CD14-positive monocyte (primary cell): ENCODE measurements around the gene PRKCA. TPM values are rescaled to one million over a fixed set of nuclear protein-coding genes. Genes with fewer than 3 reads are reported as not detected.

Experiments
- DNase-seq, 3 donors: peaks; one replicate each; pipeline ENCODE4 v3.0.0-alpha.2; 2011 to 2022
- H2AFZ ChIP-seq: 2 replicates; pipeline ENCODE4 v1.6.0; 2012; ENCODE audit warnings: mild to moderate bottlenecking, low read depth, low read length, inconsistent platforms; ENCODE audit not compliant: insufficient read depth, poor library complexity, severe bottlenecking
- H3K27ac ChIP-seq, 2 donors: 1 replicate in 1 of 2; 2 replicates in 1 of 2; pipeline ENCODE4 v1.5.1; 2012 to 2013; ENCODE audit warnings: low read length in 2 of 2, control low read depth in 1 of 2, inconsistent platforms in 1 of 2, low read depth in 1 of 2, mild to moderate bottlenecking in 1 of 2
- H3K27me3 ChIP-seq, 2 donors: one replicate each; pipeline versions ENCODE4 v1.6.0 to v1.6.1; 2011 to 2013; ENCODE audit warnings: low read length in 2 of 2; ENCODE audit not compliant: control insufficient read depth in 2 of 2, insufficient read depth in 2 of 2
- H3K36me3 ChIP-seq, 2 donors: replicated peaks in 1 of 2; 1 replicate in 1 of 2; 2 replicates in 1 of 2; pipeline versions ENCODE4 v1.5.1 to v1.6.1; 2012 to 2013; ENCODE audit warnings: low read length in 2 of 2, control low read depth in 1 of 2, inconsistent platforms in 1 of 2, mild to moderate bottlenecking in 1 of 2; ENCODE audit not compliant: insufficient read depth in 2 of 2, control insufficient read depth in 1 of 2
- H3K4me1 ChIP-seq, 2 donors: 1 replicate in 1 of 2; 2 replicates in 1 of 2; pipeline versions ENCODE4 v1.5.1 to v1.6.1; 2012 to 2013; ENCODE audit warnings: low read length in 2 of 2, control low read depth in 1 of 2, inconsistent platforms in 1 of 2, mild to moderate bottlenecking in 1 of 2, moderate library complexity in 1 of 2; ENCODE audit not compliant: insufficient read depth in 2 of 2, control insufficient read depth in 1 of 2
- H3K4me2 ChIP-seq: replicated peaks from 2 replicates; pipeline ENCODE3; 2012; ENCODE audit warnings: low read length, moderate library complexity, mild to moderate bottlenecking; ENCODE audit not compliant: poor library complexity, severe bottlenecking; ENCODE audit errors: extremely low read depth
- H3K4me3 ChIP-seq, 3 experiments: fragments of 200-600 bp in 1 of 3; sonication (generic) in 1 of 3; replicated peaks in 1 of 3; 1 replicate in 2 of 3; 2 replicates in 1 of 3; pipeline ENCODE4 v1.5.1; 2011 to 2013; ENCODE audit warnings: low read length in 3 of 3, mild to moderate bottlenecking in 3 of 3, control low read depth in 2 of 3, low read depth in 2 of 3, inconsistent platforms in 1 of 3, moderate library complexity in 1 of 3
- H3K79me2 ChIP-seq: 2 replicates; pipeline ENCODE4 v1.6.0; 2012; ENCODE audit warnings: mild to moderate bottlenecking, control low read depth, inconsistent platforms, low read length, moderate library complexity; ENCODE audit not compliant: insufficient read depth
- H3K9ac ChIP-seq: 2 replicates; pipeline ENCODE4 v1.6.0; 2017; ENCODE audit warnings: low read length, mild to moderate bottlenecking; ENCODE audit not compliant: insufficient read depth, poor library complexity, severe bottlenecking
- H3K9me3 ChIP-seq, 2 donors: replicated peaks in 1 of 2; 1 replicate in 1 of 2; 2 replicates in 1 of 2; pipeline versions ENCODE4 v1.5.1 to v1.6.1; 2012 to 2013; ENCODE audit warnings: low read length in 2 of 2, control low read depth in 1 of 2; ENCODE audit not compliant: control insufficient read depth in 1 of 2, insufficient read depth in 1 of 2
- H4K20me1 ChIP-seq: 2 replicates; pipeline ENCODE4 v1.6.0; 2012; ENCODE audit warnings: mild to moderate bottlenecking, low read length, control low read depth, moderate library complexity; ENCODE audit not compliant: insufficient read depth
- H3K27ac Mint-ChIP-seq, 7 donors: one replicate each; pipeline ENCODE4 v1.8.0; 2020; ENCODE audit warnings: mild to moderate bottlenecking in 7 of 7, mixed read lengths in 7 of 7, moderate library complexity in 6 of 7, inconsistent platforms in 2 of 7
- H3K27me3 Mint-ChIP-seq, 3 donors: one replicate each; pipeline ENCODE4 v1.8.0; 2021 to 2022; ENCODE audit warnings: low read depth in 3 of 3, mild to moderate bottlenecking in 3 of 3, mixed read lengths in 3 of 3, moderate library complexity in 3 of 3, inconsistent platforms in 1 of 3
- H3K36me3 Mint-ChIP-seq, 2 donors: one replicate each; pipeline ENCODE4 v1.8.0; 2020; ENCODE audit warnings: mixed read lengths in 2 of 2, inconsistent platforms in 1 of 2, mild to moderate bottlenecking in 1 of 2
- H3K4me1 Mint-ChIP-seq: one replicate; pipeline ENCODE4 v1.8.0; 2020; ENCODE audit warnings: mild to moderate bottlenecking, mixed read lengths
- H3K4me3 Mint-ChIP-seq, 2 donors: one replicate each; pipeline ENCODE4 v1.8.0; 2020; ENCODE audit warnings: mild to moderate bottlenecking in 2 of 2, mixed read lengths in 2 of 2, moderate library complexity in 1 of 2
- H3K9me3 Mint-ChIP-seq, 7 donors: one replicate each; pipeline ENCODE4 v1.8.0; 2020 to 2022; ENCODE audit warnings: mixed read lengths in 7 of 7, mild to moderate bottlenecking in 6 of 7, moderate library complexity in 6 of 7, inconsistent platforms in 2 of 7
- CTCF ChIP-seq: fragments of 200-600 bp; IDR thresholded peaks from one replicate; pipeline ENCODE4 v1.8.0; 2022; ENCODE audit warnings: antibody characterized with exemption, mild to moderate bottlenecking
- WGBS: methylation state at CpG from one replicate; pipeline ENCODE4 v1.1.5; 2013; ENCODE audit warnings: missing lambda C conversion rate; ENCODE audit not compliant: insufficient coverage; 5-methylcytosine and 5-hydroxymethylcytosine counted together
- intact Hi-C, 2 donors: fragments of 100-400 bp; cut with micrococcal nuclease; formaldehyde crosslinking; loops; one replicate each; pipeline versions ENCODE4 v1.15.0 to v1.15.1; 2023
- polyA plus RNA-seq, 3 donors: library from polyadenylated mRNA; depleted of rRNA in 1 of 3; unstranded in 2 of 3; stranded (reverse) in 1 of 3; fragments of 300-500 nt in 2 of 3; fragments of >200 nt in 1 of 3; fragmentation: Illumina TruSeq in 2 of 3; gene quantifications; 1 replicate in 2 of 3; 2 replicates in 1 of 3; pipeline ENCODE4 v1.2.3, GENCODE V29; 2012 to 2021

The PRKCA gene
- polyA plus RNA-seq, 3 donors = 0.22 to 7.1 (median 0.30) TPM

GRCh38 chr17:66331038-66331816 is 28.8 kb downstream of the PRKCA start:
- Histone ChIP-seq H4K20me1 (peaks cover 4% of the 10 kb centered on the region), H3K4me3 (no peak overlapping the region), H3K4me1 (peaks cover 0 to 7% of the 10 kb centered on the region in 2 donors), H3K9me3 (no peaks in the 10 kb centered on the region), H3K27me3 (no peaks in the 10 kb centered on the region), H3K27ac (no peak overlapping the region), H3K4me2 (no peak overlapping the region), H3K36me3 (no peaks in the 10 kb centered on the region), H3K9ac (no peak overlapping the region), H3K79me2 (peaks cover 7% of the 10 kb centered on the region), H2AFZ (no peak overlapping the region)
- Mint-ChIP-seq H3K27ac (no peak overlapping the region), H3K36me3 (peaks cover 12 to 32% of the 10 kb centered on the region in 2 donors), H3K9me3 (peaks cover 0 to 3% (median 0%) of the 10 kb centered on the region in 7 donors), H3K4me1 (peaks cover 15% of the 10 kb centered on the region), H3K27me3 (peaks cover 4 to 5% (median 5%) of the 10 kb centered on the region in 3 donors), H3K4me3 (no peak overlapping the region)
- WGBS = no CpG with 5 or more reads among the region's 8 CpGs
- no peak for DNase-seq
- no peak for TF ChIP-seq CTCF
- intact Hi-C loops = no loop called here

- Histone ChIP-seq H3K27ac (no peak overlapping the region), H4K20me1 (peaks cover 4% of the 10 kb centered on the region), H3K9ac (no peak overlapping the region), H3K36me3 (peaks cover 0 to 7% of the 10 kb centered on the region in 2 donors), H3K27me3 (no peaks in the 10 kb centered on the region), H3K4me3 (no peak overlapping the region), H2AFZ (no peak overlapping the region), H3K4me2 (no peak overlapping the region), H3K9me3 (no peaks in the 10 kb centered on the region), H3K4me1 (no peaks in the 10 kb centered on the region), H3K79me2 (peaks cover 5% of the 10 kb centered on the region)
- intact Hi-C loops = no loop called here
- H3K36me3 Mint-ChIP-seq = peaks cover 8 to 21% of the 10 kb centered on the region in 2 donors
- WGBS = no CpG with 5 or more reads among the region's 1 CpG
- H3K9me3 Mint-ChIP-seq = peaks cover 0 to 3% (median 0%) of the 10 kb centered on the region in 7 donors
- DNase-seq = no peak
- H3K4me1 Mint-ChIP-seq = peaks cover 7% of the 10 kb centered on the region
- no peak overlapping the region for H3K27ac Mint-ChIP-seq
- no peak overlapping the region for H3K4me3 Mint-ChIP-seq
- TF ChIP-seq CTCF = no peak
- H3K27me3 Mint-ChIP-seq = peaks cover 2 to 5% (median 4%) of the 10 kb centered on the region in 3 donors
These were observed 33.4 kb downstream of the PRKCA start for GRCh38 chr17:66335797-66336196.
